Upper lobe of left lung (tissue), 4 donors: ENCODE data around the gene TMPRSS11A.

ENCODE experiments used
- CTCF ChIP-seq, 6 experiments: fragments of 450-650 bp in 4 of 6; fragments of 200-600 bp in 2 of 6; sonication (generic) in 2 of 6; IDR thresholded peaks; one replicate each; pipeline ENCODE4 v1.5.1; 2016 to 2019; ENCODE audit warnings: antibody characterized with exemption in 6 of 6
- EP300 ChIP-seq, 4 donors: sonication (generic); formaldehyde crosslinking; IDR thresholded peaks; one replicate each; pipeline ENCODE4 v1.5.1; 2017; ENCODE audit warnings: antibody characterized with exemption in 4 of 4, control low read depth in 2 of 4
- POLR2A ChIP-seq, 4 donors: fragments of 450-650 bp; IDR thresholded peaks; one replicate each; pipeline ENCODE4 v1.5.1; 2016 to 2017; ENCODE audit warnings: antibody characterized with exemption in 4 of 4, mild to moderate bottlenecking in 2 of 4
- POLR2AphosphoS5 ChIP-seq, 2 donors: sonication (generic); formaldehyde crosslinking; IDR thresholded peaks; one replicate each; pipeline ENCODE4 v1.5.1; 2017; ENCODE audit warnings: antibody characterized with exemption in 2 of 2

- no peak for TF ChIP-seq CTCF (IDR thresholded peaks at IDR 0.05)
- no peak for TF ChIP-seq POLR2AphosphoS5 (IDR thresholded peaks at IDR 0.05)
- no peak for TF ChIP-seq POLR2A (IDR thresholded peaks at IDR 0.05)
- TF ChIP-seq EP300 (IDR thresholded peaks at IDR 0.05): no peak
Observed at GRCh38 chr4:67894659-67895058, 68.6 kb downstream of the TMPRSS11A start.
